HEK293 (cell line): Measurements from ENCODE around the gene LY6G6D.

Source experiments
- CTCF ChIA-PET: fragments of 350-600 bp; formaldehyde crosslinking; extraction: SDS; loops from one replicate; lab custom pipeline; 2021; ENCODE audit warnings: antibody characterized with exemption; lab: Yijun Ruan, JAX
- POLR2A ChIA-PET: fragments of 300-600 bp; formaldehyde crosslinking; extraction: SDS; loops from one replicate; lab custom pipeline; 2020; ENCODE audit warnings: antibody characterized with exemption, inconsistent platforms; lab: Yijun Ruan, JAX
- H3K27ac ChIP-seq: fragments of 200-500 bp; sonication (Bioruptor generic); 2 replicates; pipeline ENCODE4 v1.5.1; 2014; ENCODE audit warnings: low read depth, low read length, control low read depth, inconsistent platforms; ENCODE audit errors: extremely low read depth
- H3K36me3 ChIP-seq, 2 experiments: fragments of 200-500 bp in 1 of 2; sonication (Bioruptor generic) in 1 of 2; 1 replicate in 1 of 2; 2 replicates in 1 of 2; pipeline ENCODE4 v1.5.1; 2014 to 2017; ENCODE audit warnings: inconsistent platforms in 2 of 2, low read length in 2 of 2; ENCODE audit not compliant: control insufficient read depth in 2 of 2, insufficient read depth in 1 of 2
- H3K4me1 ChIP-seq: fragments of 200-500 bp; sonication (Bioruptor generic); 2 replicates; pipeline ENCODE4 v1.5.1; 2014; ENCODE audit warnings: mild to moderate bottlenecking, low read length, inconsistent platforms; ENCODE audit not compliant: control insufficient read depth, insufficient read depth
- H3K4me3 ChIP-seq: 2 replicates; pipeline ENCODE4 v1.5.1; 2011; ENCODE audit warnings: low read depth, mild to moderate bottlenecking, control low read depth, low read length, moderate library complexity
- H3K9me3 ChIP-seq: fragments of 200-500 bp; sonication (Bioruptor generic); 2 replicates; pipeline ENCODE4 v1.5.1; 2014; ENCODE audit warnings: low read depth, low read length, inconsistent platforms; ENCODE audit not compliant: control insufficient read depth, insufficient read depth
- WT1 ChIP-seq: fragments of 450-650 bp; formaldehyde crosslinking; IDR thresholded peaks from 2 replicates; pipeline ENCODE4 v1.5.1; 2016; ENCODE audit warnings: missing biosample characterization, missing genetic modification characterization
- ZBTB48 ChIP-seq: fragments of 450-650 bp; formaldehyde crosslinking; IDR thresholded peaks from 2 replicates; pipeline ENCODE4 v1.5.1; 2016; ENCODE audit warnings: missing biosample characterization, missing genetic modification characterization
- ZBTB7A ChIP-seq: fragments of 450-650 bp; formaldehyde crosslinking; IDR thresholded peaks from 2 replicates; pipeline ENCODE4 v1.5.1; 2016; ENCODE audit warnings: low read depth, missing biosample characterization, missing genetic modification characterization
- ZNF132 ChIP-seq: fragments of 450-650 bp; formaldehyde crosslinking; IDR thresholded peaks from 2 replicates; pipeline ENCODE4 v1.5.1; 2017; ENCODE audit warnings: missing biosample characterization, missing genetic modification characterization, borderline replicate concordance
- ZNF366 ChIP-seq: fragments of 450-650 bp; formaldehyde crosslinking; conservative IDR thresholded peaks from 2 replicates; pipeline ENCODE4 v1.5.1; 2016; ENCODE audit warnings: missing biosample characterization, missing genetic modification characterization
- ZNF416 ChIP-seq: fragments of 450-650 bp; formaldehyde crosslinking; IDR thresholded peaks from 2 replicates; pipeline ENCODE4 v1.5.1; 2016; ENCODE audit warnings: missing biosample characterization, missing genetic modification characterization
- ZNF473 ChIP-seq: fragments of 450-650 bp; formaldehyde crosslinking; IDR thresholded peaks from 2 replicates; pipeline ENCODE4 v1.5.1; 2017; ENCODE audit warnings: missing biosample characterization, missing genetic modification characterization
- ZNF548 ChIP-seq: fragments of 450-650 bp; formaldehyde crosslinking; IDR thresholded peaks from 2 replicates; pipeline ENCODE4 v1.5.1; 2016; ENCODE audit warnings: missing biosample characterization, missing genetic modification characterization
- ZNF600 ChIP-seq: fragments of 450-650 bp; formaldehyde crosslinking; IDR thresholded peaks from 2 replicates; pipeline ENCODE4 v1.5.1; 2016; ENCODE audit warnings: missing biosample characterization, missing genetic modification characterization
- TF ChIP-seq, protein P1 (sequence below): fragments of 450-650 bp; formaldehyde crosslinking; IDR thresholded peaks from 2 replicates; pipeline ENCODE4 v1.5.0; 2017; ENCODE audit warnings: missing biosample characterization, missing genetic modification characterization, borderline replicate concordance
- TF ChIP-seq, protein P2 (sequence below): fragments of 450-650 bp; formaldehyde crosslinking; IDR thresholded peaks from 2 replicates; pipeline ENCODE4 v1.5.1; 2017; ENCODE audit warnings: missing biosample characterization, missing genetic modification characterization
- TF ChIP-seq, protein P3 (sequence below): fragments of 450-650 bp; formaldehyde crosslinking; IDR thresholded peaks from 2 replicates; pipeline ENCODE4 v1.5.1; 2016; ENCODE audit warnings: missing biosample characterization, missing genetic modification characterization
- TF ChIP-seq, protein P4 (sequence below): fragments of 450-650 bp; formaldehyde crosslinking; IDR thresholded peaks from 2 replicates; pipeline ENCODE4 v1.5.1; 2016; ENCODE audit warnings: missing biosample characterization, missing genetic modification characterization
- TF ChIP-seq, protein P5 (sequence below): fragments of 450-650 bp; formaldehyde crosslinking; IDR thresholded peaks from 2 replicates; pipeline ENCODE4 v1.5.1; 2016; ENCODE audit warnings: missing biosample characterization, missing genetic modification characterization, low read depth

Gene LY6G6D

DNA sequence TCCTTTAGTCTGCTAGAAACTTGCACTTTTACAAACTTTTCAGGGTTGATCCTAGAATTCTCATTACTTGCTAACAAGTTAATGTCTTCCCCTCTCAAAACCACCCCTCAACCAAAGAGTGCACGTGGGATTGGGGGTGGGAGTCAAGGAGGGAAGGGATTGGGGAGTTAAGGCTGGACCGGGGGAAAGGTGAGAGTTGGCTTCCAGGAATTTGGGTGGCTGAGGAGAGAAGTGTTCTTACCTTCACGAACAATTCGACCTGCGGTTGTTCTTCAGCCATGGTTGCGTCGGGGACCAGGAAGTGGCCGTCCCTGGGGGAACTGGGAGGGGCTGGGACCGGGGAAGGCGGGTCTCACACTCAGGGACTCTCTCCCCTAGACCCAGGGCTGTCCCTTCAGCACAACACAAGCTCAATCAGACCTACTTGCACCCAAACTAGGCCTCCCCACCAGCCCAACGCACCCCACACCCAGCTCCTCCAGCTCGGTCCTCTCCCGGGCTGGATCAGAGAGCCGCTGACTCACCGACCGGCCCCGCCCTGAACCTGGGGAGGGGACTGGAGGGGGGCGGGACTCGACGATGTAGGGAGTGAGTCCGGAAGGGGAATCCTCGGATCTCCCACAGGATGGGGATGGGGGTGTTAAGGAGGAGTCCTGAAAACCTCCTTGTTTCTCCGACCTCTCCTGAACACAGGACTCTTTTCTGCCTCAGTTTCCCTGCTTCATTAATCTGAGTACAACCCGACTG is 21.0 kb downstream of the LY6G6D start, which contains the start of gene CLIC1 (continued):
- TF ChIP-seq, protein P1, sequence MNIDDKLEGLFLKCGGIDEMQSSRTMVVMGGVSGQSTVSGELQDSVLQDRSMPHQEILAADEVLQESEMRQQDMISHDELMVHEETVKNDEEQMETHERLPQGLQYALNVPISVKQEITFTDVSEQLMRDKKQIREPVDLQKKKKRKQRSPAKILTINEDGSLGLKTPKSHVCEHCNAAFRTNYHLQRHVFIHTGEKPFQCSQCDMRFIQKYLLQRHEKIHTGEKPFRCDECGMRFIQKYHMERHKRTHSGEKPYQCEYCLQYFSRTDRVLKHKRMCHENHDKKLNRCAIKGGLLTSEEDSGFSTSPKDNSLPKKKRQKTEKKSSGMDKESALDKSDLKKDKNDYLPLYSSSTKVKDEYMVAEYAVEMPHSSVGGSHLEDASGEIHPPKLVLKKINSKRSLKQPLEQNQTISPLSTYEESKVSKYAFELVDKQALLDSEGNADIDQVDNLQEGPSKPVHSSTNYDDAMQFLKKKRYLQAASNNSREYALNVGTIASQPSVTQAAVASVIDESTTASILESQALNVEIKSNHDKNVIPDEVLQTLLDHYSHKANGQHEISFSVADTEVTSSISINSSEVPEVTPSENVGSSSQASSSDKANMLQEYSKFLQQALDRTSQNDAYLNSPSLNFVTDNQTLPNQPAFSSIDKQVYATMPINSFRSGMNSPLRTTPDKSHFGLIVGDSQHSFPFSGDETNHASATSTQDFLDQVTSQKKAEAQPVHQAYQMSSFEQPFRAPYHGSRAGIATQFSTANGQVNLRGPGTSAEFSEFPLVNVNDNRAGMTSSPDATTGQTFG (tag by site-specific recombination): no peak
- no peak for TF ChIP-seq ZNF132 (tag by site-specific recombination)
- TF ChIP-seq, protein P2, sequence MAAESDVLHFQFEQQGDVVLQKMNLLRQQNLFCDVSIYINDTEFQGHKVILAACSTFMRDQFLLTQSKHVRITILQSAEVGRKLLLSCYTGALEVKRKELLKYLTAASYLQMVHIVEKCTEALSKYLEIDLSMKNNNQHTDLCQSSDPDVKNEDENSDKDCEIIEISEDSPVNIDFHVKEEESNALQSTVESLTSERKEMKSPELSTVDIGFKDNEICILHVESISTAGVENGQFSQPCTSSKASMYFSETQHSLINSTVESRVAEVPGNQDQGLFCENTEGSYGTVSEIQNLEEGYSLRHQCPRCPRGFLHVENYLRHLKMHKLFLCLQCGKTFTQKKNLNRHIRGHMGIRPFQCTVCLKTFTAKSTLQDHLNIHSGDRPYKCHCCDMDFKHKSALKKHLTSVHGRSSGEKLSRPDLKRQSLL: no peak
- TF ChIP-seq, protein P3, sequence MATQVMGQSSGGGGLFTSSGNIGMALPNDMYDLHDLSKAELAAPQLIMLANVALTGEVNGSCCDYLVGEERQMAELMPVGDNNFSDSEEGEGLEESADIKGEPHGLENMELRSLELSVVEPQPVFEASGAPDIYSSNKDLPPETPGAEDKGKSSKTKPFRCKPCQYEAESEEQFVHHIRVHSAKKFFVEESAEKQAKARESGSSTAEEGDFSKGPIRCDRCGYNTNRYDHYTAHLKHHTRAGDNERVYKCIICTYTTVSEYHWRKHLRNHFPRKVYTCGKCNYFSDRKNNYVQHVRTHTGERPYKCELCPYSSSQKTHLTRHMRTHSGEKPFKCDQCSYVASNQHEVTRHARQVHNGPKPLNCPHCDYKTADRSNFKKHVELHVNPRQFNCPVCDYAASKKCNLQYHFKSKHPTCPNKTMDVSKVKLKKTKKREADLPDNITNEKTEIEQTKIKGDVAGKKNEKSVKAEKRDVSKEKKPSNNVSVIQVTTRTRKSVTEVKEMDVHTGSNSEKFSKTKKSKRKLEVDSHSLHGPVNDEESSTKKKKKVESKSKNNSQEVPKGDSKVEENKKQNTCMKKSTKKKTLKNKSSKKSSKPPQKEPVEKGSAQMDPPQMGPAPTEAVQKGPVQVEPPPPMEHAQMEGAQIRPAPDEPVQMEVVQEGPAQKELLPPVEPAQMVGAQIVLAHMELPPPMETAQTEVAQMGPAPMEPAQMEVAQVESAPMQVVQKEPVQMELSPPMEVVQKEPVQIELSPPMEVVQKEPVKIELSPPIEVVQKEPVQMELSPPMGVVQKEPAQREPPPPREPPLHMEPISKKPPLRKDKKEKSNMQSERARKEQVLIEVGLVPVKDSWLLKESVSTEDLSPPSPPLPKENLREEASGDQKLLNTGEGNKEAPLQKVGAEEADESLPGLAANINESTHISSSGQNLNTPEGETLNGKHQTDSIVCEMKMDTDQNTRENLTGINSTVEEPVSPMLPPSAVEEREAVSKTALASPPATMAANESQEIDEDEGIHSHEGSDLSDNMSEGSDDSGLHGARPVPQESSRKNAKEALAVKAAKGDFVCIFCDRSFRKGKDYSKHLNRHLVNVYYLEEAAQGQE (tag by site-specific recombination): 0 out of 2 replicates have a peak, but pooled peaks have one; percentile 32
- TF ChIP-seq ZNF366: peak; percentile 56
- TF ChIP-seq ZNF416: no peak
- TF ChIP-seq, protein P4, sequence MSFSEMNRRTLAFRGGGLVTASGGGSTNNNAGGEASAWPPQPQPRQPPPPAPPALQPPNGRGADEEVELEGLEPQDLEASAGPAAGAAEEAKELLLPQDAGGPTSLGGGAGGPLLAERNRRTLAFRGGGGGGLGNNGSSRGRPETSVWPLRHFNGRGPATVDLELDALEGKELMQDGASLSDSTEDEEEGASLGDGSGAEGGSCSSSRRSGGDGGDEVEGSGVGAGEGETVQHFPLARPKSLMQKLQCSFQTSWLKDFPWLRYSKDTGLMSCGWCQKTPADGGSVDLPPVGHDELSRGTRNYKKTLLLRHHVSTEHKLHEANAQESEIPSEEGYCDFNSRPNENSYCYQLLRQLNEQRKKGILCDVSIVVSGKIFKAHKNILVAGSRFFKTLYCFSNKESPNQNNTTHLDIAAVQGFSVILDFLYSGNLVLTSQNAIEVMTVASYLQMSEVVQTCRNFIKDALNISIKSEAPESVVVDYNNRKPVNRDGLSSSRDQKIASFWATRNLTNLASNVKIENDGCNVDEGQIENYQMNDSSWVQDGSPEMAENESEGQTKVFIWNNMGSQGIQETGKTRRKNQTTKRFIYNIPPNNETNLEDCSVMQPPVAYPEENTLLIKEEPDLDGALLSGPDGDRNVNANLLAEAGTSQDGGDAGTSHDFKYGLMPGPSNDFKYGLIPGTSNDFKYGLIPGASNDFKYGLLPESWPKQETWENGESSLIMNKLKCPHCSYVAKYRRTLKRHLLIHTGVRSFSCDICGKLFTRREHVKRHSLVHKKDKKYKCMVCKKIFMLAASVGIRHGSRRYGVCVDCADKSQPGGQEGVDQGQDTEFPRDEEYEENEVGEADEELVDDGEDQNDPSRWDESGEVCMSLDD (tag by site-specific recombination): peak; percentile 77
- TF ChIP-seq, protein P5, sequence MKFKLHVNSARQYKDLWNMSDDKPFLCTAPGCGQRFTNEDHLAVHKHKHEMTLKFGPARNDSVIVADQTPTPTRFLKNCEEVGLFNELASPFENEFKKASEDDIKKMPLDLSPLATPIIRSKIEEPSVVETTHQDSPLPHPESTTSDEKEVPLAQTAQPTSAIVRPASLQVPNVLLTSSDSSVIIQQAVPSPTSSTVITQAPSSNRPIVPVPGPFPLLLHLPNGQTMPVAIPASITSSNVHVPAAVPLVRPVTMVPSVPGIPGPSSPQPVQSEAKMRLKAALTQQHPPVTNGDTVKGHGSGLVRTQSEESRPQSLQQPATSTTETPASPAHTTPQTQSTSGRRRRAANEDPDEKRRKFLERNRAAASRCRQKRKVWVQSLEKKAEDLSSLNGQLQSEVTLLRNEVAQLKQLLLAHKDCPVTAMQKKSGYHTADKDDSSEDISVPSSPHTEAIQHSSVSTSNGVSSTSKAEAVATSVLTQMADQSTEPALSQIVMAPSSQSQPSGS (tag by site-specific recombination): no peak
- TF ChIP-seq ZNF600 (tag by site-specific recombination): peak; percentile 90

DNA sequence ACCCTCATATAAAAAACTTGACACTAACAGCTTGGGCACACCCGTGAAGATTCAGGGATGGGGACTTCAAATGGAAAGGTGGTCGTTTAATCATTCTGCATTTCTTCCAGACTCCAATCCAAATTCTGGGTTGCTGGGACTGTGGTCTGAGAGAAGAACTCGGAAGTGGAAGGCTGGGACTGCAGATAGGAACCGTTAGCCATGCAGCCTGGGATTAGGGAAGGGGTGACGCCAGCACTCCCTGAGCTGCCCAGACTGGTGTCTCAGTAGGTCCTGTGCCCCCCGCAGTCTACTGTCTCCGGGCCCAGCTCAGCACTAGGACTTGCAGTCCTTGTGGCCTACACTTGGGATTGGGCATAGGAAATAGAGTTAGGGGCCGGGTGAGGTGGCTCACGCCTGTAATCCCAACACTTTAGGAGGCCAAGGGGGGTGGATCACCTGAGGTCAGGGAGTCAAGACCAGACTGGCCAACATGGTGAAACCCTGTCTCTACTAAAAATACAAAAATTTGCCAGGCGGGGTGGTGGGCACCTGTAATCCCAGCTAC is 21.7 kb downstream of the LY6G6D start:
- Histone ChIP-seq H3K9me3 (no peaks in the 10 kb centered on the region), H3K36me3 (peaks cover 10 to 36% of the 10 kb centered on the region in 2 experiments; a peak in 2 of 3 replicates), H3K4me1 (peaks cover 35% of the 10 kb centered on the region), H3K27ac (peak overlapping the region; percentile 52; the same call in 1 of the 2 replicates), H3K4me3 (peak overlapping the region; percentile 64)
- ChIA-PET POLR2A (interaction anchor here (0.5 to 6.8 kb wide), 19 partner anchors 8 to 234 kb away, joined by 3 to 102 read pairs (median 6); partner anchors contain the start of genes ABHD16A, BAG6, DDAH2 and HSPA1A), CTCF (interaction anchor here (0.6 to 2.7 kb wide), 9 partner anchors 9 to 126 kb away, joined by 3 to 24 read pairs (median 5); partner anchors contain the start of genes HSPA1A, HSPA1B and HSPA1L)
- TF ChIP-seq ZNF548 (tag by site-specific recombination) (0 out of 2 replicates have a peak, but pooled peaks have one; percentile 10), ZBTB7A (0 out of 2 replicates have a peak, but pooled peaks have one; percentile 11), ZNF473 (tag by site-specific recombination) (no peak), ZBTB48 (tag by site-specific recombination) (peak; percentile 64), WT1 (tag by site-specific recombination) (0 out of 2 replicates have a peak, but pooled peaks have one; percentile 6)
